GM18858 (cell line): Measurements from ENCODE around the gene SOX18.

Experiments used
- ATAC-seq: cut with Tn5 transposase; IDR thresholded peaks from one replicate; pipeline ENCODE4 v1.9.1; 2021; ENCODE audit not compliant: unreplicated experiment

The SOX18 gene

DNA sequence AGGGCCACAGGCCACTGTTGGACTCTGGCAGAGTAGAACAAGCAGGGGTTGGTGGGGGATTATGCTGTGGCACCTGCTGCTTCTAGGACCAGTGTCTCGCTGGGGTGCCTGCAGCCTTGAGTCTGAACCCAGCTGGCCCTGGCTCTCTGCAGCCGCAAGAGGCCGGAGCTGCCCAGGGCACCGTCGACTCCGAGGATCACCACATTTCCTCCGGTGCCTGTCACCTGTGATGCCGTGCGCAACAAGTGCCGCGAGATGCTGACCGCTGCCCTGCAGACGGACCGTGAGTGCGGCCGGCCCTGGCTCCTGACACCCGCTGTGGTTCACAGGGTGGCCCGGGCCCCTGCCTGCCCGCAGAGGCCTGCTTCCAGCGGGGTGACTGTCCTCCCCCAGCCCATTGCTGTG lies 19.8 kb upstream of the SOX18 start:
- no peak for ATAC-seq

DNA sequence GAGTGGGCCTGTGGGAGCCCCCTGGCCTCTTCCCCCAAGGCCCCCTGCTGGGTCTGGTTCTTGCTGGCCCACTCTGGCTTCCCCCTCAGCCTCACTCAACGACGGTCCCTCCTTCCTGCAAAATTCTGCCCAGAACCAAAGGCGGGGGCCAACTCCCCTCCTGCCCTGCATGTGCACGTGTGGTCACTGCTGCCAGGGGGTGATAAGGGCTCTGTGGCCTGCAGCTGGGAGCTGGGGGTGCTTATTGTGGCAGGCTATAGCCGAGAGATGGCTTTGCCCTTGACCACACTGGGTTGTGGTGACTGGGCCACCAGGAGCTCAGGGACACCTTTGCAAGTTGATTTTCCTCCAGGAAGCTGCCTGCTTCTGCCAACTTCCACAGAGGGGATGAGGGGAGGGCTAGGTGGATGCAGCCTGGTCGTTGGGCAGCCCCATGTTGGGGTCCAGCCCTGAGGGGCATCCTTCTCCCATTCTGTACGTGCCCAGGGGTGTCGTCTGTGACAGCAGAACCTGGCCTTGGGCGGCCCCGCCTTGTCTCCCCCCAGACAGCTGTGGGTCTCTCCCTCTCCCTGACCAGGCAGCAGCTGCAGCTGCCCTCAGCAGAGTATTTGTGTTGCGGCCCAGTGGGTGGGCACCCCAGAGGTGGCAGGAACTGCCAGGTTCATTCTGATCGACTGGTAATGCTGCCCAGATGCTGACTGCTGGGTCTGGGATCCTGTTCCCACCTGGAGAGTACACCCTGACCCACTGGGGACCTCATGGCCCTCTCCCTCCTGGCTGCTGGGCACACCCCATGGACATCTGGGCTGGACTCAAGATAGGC lies 19.2 kb upstream of the SOX18 start:
- no peak for ATAC-seq

DNA sequence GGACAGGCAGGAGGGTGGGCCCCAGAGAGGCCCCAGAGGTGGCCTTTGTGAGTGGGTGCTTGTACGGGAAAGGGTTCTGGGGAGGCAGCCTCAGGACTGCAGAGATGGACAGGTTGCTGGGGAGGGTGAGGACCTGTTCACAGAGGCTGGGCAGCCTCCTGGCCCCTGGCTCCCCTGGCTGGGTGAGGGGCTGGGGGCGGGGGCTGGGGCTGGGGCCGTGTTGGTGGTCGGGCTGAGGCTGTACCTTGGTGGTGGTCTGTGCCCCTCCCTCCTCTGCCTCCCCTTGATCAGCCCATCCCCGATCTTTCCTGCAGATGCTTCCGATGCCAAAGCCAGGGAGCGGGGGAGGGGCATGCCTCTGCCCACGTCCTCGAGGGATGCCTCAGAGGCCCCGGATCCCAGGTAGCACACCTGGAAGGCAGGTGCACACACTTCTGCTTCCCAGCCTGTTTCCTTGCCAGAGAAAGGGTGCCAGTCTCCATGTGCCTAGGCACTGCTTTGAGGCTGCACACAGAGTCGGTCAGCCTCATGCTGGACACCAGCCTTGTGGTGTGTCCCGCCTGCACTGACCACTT lies 18.4 kb upstream of the SOX18 start:
- ATAC-seq = no peak

DNA sequence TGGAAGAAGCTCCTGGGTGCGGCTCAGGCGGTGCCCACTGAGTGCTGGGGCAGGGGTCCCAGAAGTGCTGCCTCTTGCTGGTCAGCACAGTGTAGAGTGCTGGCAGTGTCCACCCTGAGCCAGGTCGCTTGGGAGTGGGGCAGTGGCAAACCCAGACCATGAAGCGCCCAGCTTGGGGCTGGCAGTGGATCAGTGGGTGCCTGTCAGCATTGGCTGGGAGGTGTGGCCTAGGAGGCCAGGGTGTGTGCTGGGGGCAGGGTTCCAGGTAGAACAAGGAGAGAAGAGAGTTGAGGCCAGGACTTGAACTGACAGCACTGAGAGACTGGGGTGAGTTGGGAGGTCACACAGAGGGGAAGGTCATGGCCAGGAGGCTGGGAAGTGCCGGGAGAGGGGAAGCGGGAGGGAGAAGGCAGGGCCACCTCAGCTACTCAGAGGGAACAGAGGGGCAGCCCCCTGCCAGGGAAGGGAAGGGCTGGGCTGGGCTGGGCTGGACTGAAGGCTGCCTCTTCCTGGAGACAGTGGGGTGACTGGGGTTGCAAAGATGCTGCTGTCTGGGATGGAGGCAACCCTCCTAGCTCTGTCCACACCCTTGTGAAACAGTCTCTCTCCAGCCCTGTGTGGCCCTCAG lies 17.7 kb upstream of the SOX18 start:
- no peak for ATAC-seq

DNA sequence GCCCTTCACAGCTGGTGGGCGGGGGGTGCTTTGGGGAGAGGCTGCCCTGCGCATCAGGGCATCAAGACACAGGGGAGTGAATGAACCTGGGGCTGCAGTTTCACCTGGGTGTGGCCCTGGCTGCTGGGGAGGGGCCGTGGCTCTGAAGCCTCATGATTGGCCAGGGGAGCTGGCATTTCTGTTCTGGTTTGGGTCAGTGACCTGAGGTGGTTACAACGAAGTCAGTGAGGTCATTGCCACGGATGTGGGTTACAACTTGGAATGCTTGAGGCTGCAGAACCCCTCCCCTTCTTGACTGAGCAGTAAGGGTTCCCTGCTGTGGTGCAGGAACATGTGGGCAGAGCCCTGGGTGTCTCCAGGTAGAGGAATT lies 16.5 kb upstream of the SOX18 start:
- no peak for ATAC-seq

DNA sequence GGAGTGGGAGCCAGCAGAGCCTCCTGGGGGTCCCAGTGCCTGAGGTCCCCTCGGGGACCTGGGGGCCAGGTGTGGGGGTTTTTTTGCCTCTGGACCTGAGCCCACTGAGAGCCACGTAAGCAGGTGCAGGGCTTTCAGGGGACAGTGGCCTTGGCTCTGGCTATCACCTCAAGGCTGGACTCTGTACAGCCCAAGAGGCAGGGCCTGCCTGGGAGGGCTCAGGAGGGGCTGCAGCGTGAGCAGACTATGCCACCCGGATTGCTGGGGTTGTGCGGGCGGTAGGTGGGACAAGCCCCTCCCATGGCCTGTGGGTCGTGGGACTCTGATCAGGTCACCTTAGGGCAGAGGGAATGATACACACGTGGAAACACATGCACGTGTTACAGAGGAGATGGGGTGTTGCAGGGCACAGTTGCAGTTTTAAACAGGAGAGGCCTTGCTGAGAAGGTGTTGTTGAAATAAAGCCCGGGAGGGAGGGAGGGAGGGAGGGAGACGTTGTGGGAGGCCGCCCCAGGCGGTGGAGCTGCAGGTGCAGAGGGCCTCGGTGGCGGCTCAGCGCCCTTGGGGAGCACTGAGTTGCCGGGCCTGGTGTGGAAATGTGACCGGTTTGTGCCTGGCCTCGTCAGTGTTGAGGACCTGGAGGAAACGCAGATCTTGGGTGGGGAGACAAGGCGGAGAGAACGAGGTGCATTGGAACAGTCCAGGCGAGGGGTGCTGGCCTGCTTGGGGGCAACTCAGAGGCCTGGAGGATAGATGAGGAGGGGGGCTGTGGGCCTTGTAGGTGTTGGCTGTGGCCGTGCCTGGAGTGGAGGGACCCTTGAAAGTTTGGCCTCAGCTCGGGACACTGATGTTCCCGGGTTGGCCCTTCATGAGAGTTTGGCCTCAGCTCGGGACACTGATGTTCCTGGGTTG lies 15.9 kb upstream of the SOX18 start:
- no peak for ATAC-seq

DNA sequence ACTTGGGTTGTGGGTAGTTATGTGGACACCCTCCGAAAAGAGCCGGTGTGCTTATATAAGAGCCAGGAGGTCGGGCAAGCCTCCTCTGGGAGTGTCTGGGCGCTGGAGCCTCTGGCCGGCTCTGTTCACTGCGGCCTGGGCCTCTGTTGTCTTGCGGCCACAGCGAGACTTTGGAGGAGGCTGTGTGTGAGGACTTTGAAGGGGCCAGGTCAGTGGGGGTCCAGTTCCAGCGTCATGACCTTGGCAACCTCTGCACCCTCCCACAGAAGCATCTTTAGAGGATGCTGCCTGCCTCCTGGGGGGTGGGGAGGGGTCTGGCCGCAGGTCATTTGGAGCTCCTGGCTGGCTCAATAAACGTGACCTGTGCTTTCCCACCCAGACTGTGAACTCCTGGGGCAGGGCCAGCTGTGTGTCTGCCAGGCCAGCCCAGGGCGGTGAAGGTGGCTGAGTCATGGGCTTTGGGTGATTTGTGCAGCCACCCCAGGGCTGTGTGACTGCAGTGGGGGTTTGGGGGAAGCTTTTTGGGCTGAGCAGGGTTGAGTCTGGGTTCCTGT lies 14.8 kb upstream of the SOX18 start:
- ATAC-seq = no peak

DNA sequence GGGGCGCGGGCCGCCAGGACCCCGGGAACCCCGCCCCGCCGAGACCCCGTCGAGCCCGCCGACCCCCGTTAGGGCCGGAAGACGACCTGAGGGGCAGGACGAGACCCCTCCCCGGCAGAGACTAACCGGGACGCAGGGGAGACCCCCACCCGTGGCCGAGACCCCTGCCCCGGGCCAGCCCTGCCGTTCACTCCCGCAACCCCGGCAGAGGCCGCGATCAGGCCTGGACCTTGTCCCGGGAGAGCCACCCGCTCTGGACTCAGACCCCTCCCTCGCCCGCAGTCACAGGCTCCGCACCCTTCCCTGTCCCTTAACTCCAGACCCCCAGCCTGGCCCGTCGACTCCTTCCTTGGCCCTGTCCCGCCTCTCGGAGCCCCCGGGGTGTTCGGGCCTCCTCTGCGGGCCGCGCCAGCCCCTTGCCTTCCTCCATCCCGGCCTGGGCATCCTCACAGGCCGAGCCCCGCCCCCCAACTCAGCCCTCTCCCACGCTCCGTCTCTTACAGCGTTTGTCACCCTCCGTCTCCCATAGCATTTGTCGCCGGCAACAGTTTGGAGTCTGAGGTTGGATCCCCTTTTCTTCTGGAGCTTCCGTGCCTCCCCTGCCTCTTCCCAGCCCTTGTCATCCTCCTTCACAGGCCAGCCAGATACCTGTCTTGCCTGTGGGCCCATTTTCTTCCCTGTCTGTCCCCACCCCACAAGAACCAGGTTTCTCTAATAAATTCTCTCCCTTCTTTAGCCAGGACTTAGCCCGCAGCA lies 14.1 kb upstream of the SOX18 start:
- ATAC-seq = no peak

DNA sequence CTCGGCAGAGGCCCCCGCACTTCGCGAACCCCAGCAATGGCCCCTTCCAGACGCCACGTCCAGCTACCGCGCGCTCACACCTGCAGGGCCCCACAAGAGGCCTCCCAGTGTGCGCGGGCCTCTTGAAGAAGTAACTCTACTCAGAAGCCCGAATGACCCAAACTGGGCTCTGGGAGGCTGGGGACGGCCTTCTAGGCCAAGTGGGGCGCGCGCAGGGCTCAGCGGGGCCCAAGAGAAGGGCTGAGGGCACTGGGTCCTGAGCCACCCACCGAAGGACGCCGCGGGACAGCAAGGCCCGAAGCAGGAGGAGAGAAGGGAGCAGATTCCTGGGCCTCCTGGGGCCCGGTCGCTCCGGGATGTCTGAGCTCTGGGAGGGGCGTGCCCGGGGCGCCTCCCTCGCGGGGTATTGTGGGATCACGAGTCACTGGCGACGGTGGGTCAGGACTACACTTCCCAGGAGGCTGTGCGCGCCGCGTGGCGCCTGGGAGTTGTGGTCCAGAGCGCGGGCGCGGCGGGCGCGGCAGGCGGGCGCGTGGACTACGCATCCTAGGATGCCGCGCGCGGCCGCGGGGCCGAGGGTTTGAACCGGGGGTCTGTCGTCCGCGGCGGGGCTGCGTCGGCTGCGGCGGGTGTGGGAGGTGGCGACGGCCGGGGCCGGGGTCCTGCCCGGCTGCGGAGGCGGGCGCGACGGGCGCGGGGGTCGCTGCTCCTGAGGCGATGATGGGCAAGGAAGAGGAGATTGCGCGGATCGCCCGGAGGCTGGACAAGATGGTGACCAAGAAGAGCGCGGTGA lies 13.4 kb upstream of the SOX18 start, which contains the start of gene TCEA2:
Gene TCEA2, plus strand, starts transcription at position 603 of the 793 bp plus-strand sequence. Its CDS starts 115 bp downstream, at position 718.
- no peak for ATAC-seq

DNA sequence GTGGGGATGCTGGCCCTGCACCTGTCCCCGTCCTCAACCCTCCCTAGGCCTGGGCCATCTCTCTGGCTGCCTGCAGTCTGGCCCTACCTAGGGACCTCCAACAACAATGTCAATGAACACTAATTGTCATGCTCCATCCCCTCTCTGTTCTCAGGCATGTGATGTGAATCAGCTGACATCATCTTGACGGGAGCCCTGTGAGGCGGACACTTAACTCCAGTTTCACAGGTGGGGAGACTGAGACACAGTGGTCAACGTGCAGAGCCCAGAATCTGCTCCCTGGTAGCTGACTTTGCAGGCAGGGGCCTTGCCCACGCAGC lies 12.8 kb upstream of the SOX18 start:
- ATAC-seq = no peak

DNA sequence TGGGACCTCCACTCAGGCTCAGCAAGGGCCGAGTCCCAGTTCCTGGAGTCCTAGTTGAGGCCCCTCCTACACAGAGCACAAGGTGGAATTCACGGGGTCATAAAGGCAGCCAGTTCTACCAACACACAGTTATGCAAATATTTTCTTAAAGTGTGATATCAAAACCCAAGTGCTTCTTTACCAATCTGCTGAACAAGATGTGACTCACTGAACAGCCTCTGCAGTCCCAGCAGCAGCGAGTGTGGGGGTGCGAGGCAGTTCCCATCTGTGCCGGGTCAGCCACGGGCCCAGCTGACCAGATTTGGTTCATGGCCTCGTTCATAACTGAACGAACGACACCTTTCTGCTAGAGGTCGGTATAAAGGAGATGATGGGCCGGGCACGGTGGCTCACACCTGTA lies 9.1 kb upstream of the SOX18 start:
- ATAC-seq = no peak

DNA sequence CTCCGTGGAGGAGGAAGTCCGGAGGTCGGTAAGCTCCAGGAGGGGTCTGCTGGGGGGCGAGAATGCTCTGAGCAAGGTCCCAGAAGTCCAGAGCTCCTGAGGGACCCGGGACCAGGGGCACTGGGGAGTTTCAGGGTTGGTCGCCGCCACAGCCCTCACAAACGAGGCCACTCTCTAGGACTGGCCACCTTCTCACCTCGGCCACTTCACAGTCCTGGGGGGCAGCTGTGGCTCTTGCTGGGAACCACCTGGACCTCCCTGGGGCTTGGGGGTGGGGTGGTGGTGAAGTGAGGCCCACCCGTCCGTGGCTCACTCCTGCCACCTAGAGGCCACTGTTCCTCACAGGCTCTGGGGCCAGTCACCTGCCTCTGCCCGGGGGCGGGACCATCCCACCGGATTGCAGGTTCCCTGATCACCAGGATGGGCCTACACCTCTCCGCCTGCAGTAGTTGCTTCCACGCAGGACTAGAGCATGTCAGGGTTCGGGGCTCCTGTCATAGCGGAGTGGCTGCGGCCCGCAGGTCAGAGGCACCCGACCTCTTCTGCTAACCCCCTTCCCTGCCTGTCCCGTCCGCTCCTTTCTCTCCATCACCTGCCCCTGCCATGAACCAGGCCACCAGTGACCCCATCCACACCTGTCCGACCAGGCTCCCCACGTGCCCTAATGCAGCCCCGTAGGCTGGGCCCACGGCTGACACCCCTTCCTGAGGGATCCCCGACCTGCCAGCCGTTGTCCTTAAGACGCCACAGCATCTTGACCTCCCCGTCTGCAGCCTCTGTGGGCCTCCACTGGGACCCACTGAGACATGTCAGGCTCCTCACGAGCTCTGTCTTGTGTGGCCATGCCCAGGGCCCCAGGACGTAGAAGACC lies 8.4 kb upstream of the SOX18 start:
- no peak for ATAC-seq

DNA sequence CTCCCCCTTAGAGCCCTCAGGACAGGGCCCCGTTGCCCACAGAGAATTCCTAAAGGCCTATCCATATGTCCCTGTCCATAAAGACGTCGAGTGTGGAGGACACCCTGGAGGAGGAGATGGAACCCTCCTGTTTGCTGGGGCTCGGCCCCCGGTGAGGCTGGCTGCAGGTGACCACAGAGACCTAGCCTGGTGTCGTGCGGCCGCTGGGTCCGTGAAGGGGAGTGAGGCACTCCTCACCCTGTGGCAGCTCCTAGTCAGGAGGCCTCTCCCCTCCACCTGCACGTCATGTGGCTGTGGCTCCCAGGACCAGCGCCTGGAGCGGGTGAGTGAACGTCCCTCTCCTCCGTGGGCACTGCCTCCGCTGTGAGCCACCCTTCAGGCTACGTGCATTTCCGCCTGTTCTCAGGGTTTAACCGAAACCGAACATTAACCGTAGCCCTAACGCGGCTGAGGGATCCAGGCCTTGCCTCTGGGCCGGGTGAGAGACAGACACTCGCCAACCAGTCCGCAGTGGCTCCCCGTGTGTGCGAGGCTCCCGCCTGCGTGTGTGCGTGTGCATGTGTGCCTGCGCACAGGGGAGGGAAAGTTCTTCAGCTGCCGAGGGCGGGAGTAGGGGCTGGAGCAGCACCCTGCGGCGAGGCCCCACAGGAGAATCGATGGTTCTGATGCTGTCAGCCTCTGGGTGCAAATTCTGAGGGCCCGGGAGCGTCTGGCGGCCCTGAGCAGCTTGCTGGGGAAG lies 7.6 kb upstream of the SOX18 start:
- ATAC-seq = no peak

DNA sequence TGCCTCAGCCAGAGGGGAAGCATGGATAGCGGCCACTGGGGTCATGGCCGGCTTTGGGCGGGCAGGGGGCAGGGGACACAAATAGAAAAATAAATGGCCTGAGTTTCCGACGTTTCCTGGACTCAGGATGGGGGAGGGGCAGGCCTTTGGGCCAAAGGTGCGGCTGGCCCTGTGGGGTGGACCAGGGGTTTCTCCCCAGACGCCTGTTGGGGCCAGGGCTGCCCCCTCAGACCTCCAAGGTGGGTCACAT lies 7.1 kb upstream of the SOX18 start:
- ATAC-seq = no peak

DNA sequence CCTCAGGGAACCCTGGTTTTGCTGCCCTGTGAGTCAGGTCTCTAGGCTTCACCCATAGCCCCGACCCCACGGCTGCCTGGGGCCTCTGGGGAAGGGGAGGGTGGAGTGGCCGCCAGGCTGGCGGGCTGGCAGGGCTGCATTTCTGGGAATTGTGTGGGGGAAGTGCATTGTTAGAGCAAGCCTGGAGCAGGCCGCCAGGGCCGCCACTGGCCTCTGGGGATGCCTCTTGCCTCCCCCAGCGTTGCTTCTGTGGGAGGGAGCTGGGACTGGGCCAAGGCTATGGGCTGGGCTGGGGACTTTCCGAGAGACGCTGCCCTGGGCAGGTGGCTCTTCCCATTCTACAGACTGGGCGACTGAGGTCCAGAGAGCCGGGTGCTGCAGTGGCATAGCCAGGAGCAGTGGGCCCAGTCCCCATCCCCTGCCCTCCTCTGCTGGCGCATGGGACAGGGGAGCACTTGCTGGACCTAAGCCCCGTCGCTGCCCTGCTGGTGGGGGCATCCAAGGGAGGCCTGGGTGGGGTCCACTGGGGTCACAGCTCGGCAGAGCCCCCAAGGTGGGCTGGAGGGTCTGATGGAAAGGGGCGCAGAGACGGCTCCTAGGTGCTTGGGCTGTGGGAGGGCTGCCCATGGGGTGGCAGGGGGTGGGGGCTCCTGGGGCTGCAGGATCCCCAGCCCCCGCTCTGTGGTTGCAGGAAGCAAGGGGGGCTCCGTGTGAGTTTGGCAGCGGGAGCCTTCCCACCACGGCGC lies 6.6 kb upstream of the SOX18 start:
- ATAC-seq = no peak

DNA sequence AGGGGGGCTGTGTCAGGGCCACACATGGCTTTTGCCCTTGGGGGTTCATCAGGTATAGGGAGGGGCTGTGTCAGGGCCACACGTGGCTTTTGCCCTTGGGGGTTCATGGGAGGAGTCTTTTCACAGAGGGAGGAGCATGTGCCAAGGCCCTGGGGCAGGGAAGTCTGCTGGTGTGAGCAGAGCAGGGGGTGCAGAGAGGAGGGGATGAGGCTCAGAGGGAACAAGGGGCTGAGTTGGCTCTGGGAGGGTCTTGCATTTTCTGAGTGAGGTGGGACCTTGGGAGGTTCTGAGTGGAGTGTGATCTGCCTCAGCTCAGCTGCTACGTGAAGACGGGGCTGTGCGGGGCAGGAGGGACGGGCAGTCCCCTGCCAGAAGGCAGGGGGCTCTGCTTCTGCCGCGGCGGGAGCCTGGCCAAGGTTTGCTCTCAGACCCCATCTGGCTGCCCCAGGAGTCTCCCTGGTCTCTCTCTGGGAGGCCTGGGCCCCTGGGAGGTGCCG lies 6.0 kb upstream of the SOX18 start:
- no peak for ATAC-seq
